Smooth muscle cell (in vitro differentiated cells): Measurements from ENCODE around the gene USP16. TPM values are rescaled to one million over a fixed set of nuclear protein-coding genes. Genes with fewer than 3 reads are reported as not detected.
A peak's percentile ranks its signal among the peaks of the same experiment; 100 is the strongest.

Experiments
- DNase-seq: peaks from one replicate; lab custom pipeline; 2025; ENCODE audit not compliant: unreplicated experiment; lab: John Stamatoyannopoulos, UW
- H2AFZ ChIP-seq: fragments of 200-600 bp; sonication (generic); 2 replicates; pipeline ENCODE4 v1.6.0; 2016; ENCODE audit warnings: antibody characterized with exemption, low read depth, mild to moderate bottlenecking
- H3F3A ChIP-seq: fragments of 200-600 bp; sonication (generic); 2 replicates; pipeline ENCODE4 v1.6.0; 2017; ENCODE audit warnings: antibody characterized with exemption, low read depth
- H3K27ac ChIP-seq: fragments of 200-600 bp; sonication (generic); 2 replicates; pipeline ENCODE4 v1.5.1; 2016; ENCODE audit warnings: low read depth, mild to moderate bottlenecking
- H3K27me3 ChIP-seq: fragments of 200-600 bp; sonication (generic); 2 replicates; pipeline ENCODE4 v1.6.1; 2016; ENCODE audit warnings: low read depth, mild to moderate bottlenecking
- H3K36me3 ChIP-seq: fragments of 200-600 bp; sonication (generic); 2 replicates; pipeline ENCODE4 v1.5.1; 2016; ENCODE audit warnings: low read depth
- H3K4me1 ChIP-seq: fragments of 200-600 bp; sonication (generic); 2 replicates; pipeline ENCODE4 v1.5.1; 2016; ENCODE audit warnings: low read depth
- H3K4me2 ChIP-seq: fragments of 200-600 bp; sonication (generic); 2 replicates; pipeline ENCODE4 v1.6.0; 2016; ENCODE audit warnings: mild to moderate bottlenecking
- H3K4me3 ChIP-seq: fragments of 200-600 bp; sonication (generic); 2 replicates; pipeline ENCODE4 v1.5.1; 2016; ENCODE audit warnings: mild to moderate bottlenecking
- H3K79me2 ChIP-seq: fragments of 200-600 bp; sonication (generic); 2 replicates; pipeline ENCODE4 v1.6.0; 2016; ENCODE audit warnings: low read depth, mild to moderate bottlenecking
- H3K9ac ChIP-seq: fragments of 200-600 bp; sonication (generic); 2 replicates; pipeline ENCODE4 v1.6.0; 2016; ENCODE audit warnings: low read depth
- H3K9me3 ChIP-seq: fragments of 200-600 bp; sonication (generic); replicated peaks from 2 replicates; pipeline ENCODE4 v1.5.1; 2016; ENCODE audit warnings: low read depth
- H4K20me1 ChIP-seq: fragments of 200-600 bp; sonication (generic); 2 replicates; pipeline ENCODE4 v1.6.0; 2016; ENCODE audit warnings: low read depth
- WGBS: methylation state at CpG from one replicate; pipeline ENCODE4 v1.1.7; 2016; ENCODE audit warnings: low lambda C conversion rate; 5-methylcytosine and 5-hydroxymethylcytosine counted together
- polyA plus RNA-seq: library from polyadenylated mRNA; unstranded; fragments of >200 nt; fragmentation: Nextera tagmentation; extraction: Ambion mirVana; gene quantifications from 2 replicates; pipeline ENCODE4 v1.2.1, GENCODE V29; 2016
- total RNA-seq: library from RNA; depleted of rRNA; stranded (reverse); fragments of >200 nt; gene quantifications from 2 replicates; pipeline ENCODE4 v1.2.3, GENCODE V29; 2014
- TF ChIP-seq, protein P1 (sequence below): fragments of 200-600 bp; sonication (generic); IDR thresholded peaks from 2 replicates; pipeline ENCODE4 v1.5.1; 2017; ENCODE audit warnings: borderline replicate concordance, mild to moderate bottlenecking, antibody characterized with exemption; ENCODE audit not compliant: insufficient read depth, poor library complexity, severe bottlenecking

Gene USP16
- total and polyA plus RNA-seq, 2 experiments from 2014 or later: 25.9 to 37.0 TPM

GRCh38 chr21:29034678-29035077, 10.2 kb downstream of the USP16 start:
- H3F3A ChIP-seq: no peaks in the 10 kb centered on the region
- no peak overlapping the region for H3K4me2 ChIP-seq
- H3K4me3 ChIP-seq: no peak overlapping the region
- H4K20me1 ChIP-seq: no peaks in the 10 kb centered on the region
- no peak for DNase-seq
- H3K79me2 ChIP-seq: peaks cover 5% of the 10 kb centered on the region
- H3K27me3 ChIP-seq: no peaks in the 10 kb centered on the region
- H3K9ac ChIP-seq: no peak overlapping the region
- WGBS: 100% methylated on average over 1 of the region's 1 CpG
- no peak overlapping the region for H2AFZ ChIP-seq
- no peaks in the 10 kb centered on the region for H3K4me1 ChIP-seq
- H3K27ac ChIP-seq: no peak overlapping the region
- TF ChIP-seq, protein P1, sequence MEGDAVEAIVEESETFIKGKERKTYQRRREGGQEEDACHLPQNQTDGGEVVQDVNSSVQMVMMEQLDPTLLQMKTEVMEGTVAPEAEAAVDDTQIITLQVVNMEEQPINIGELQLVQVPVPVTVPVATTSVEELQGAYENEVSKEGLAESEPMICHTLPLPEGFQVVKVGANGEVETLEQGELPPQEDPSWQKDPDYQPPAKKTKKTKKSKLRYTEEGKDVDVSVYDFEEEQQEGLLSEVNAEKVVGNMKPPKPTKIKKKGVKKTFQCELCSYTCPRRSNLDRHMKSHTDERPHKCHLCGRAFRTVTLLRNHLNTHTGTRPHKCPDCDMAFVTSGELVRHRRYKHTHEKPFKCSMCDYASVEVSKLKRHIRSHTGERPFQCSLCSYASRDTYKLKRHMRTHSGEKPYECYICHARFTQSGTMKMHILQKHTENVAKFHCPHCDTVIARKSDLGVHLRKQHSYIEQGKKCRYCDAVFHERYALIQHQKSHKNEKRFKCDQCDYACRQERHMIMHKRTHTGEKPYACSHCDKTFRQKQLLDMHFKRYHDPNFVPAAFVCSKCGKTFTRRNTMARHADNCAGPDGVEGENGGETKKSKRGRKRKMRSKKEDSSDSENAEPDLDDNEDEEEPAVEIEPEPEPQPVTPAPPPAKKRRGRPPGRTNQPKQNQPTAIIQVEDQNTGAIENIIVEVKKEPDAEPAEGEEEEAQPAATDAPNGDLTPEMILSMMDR: no peak
- H3K9me3 ChIP-seq: no peaks in the 10 kb centered on the region
- peaks cover 32% of the 10 kb centered on the region for H3K36me3 ChIP-seq

GRCh38 chr21:29052224-29052623, 27.8 kb downstream of the USP16 start:
- no peak overlapping the region for H2AFZ ChIP-seq
- H3K79me2 ChIP-seq: no peaks in the 10 kb centered on the region
- H3K9me3 ChIP-seq: no peaks in the 10 kb centered on the region
- DNase-seq: no peak
- peaks cover 9% of the 10 kb centered on the region for H3K36me3 ChIP-seq
- no peak overlapping the region for H3K4me2 ChIP-seq
- WGBS: 97% methylated on average over 5 of the region's 5 CpGs
- TF ChIP-seq, protein P1: no peak
- H4K20me1 ChIP-seq: peaks cover 8% of the 10 kb centered on the region
- H3K9ac ChIP-seq: no peak overlapping the region
- H3K27me3 ChIP-seq: no peaks in the 10 kb centered on the region
- H3K4me3 ChIP-seq: no peak overlapping the region
- peaks cover 14% of the 10 kb centered on the region for H3F3A ChIP-seq
- H3K27ac ChIP-seq: no peak overlapping the region
- H3K4me1 ChIP-seq: no peaks in the 10 kb centered on the region

DNA sequence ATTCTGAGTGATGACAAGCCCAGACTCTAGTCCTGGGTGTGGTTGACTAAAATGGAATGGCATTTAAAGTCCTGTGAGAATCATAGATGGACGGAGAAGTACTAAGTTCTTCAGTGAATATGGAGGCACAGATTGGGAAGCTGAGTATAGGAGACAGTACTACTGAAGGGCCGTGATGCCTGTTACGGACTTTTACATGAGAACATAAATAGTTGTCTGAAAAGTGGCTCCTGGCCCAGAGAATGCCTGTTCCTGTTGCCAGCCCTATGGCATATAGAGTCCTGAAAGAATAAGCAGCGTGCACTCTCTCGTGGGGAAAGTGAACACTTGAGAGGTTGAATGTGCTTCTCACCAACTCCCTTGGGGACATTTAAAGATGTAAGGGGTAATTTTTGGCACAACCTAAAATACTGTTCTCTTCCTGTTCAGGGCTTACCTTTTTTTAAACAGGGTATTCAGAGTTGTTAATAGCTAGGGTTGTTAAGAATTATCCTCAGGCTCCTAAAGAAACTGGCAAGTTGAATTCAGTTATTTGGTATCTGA, 28.6 kb downstream of the USP16 start:
- H3K9ac ChIP-seq: no peak overlapping the region
- TF ChIP-seq, protein P1: no peak
- no peak overlapping the region for H3K4me2 ChIP-seq
- no peak for DNase-seq
- 96% methylated on average over 5 of the region's 5 CpGs for WGBS
- H3K4me1 ChIP-seq: no peaks in the 10 kb centered on the region
- no peak overlapping the region for H3K4me3 ChIP-seq
- no peak overlapping the region for H2AFZ ChIP-seq
- peaks cover 11% of the 10 kb centered on the region for H4K20me1 ChIP-seq
- peaks cover 16% of the 10 kb centered on the region for H3F3A ChIP-seq
- H3K36me3 ChIP-seq: peaks cover 8% of the 10 kb centered on the region
- no peaks in the 10 kb centered on the region for H3K27me3 ChIP-seq
- no peaks in the 10 kb centered on the region for H3K9me3 ChIP-seq
- H3K27ac ChIP-seq: peak overlapping the region; percentile 17
- H3K79me2 ChIP-seq: no peaks in the 10 kb centered on the region

- Histone ChIP-seq H3K27ac (peak overlapping the region; percentile 17), H3K9ac (no peak overlapping the region), H3K4me2 (no peak overlapping the region), H3K9me3 (no peaks in the 10 kb centered on the region), H3F3A (peaks cover 18% of the 10 kb centered on the region), H3K4me1 (no peaks in the 10 kb centered on the region), H4K20me1 (peaks cover 11% of the 10 kb centered on the region), H3K27me3 (no peaks in the 10 kb centered on the region), H2AFZ (no peak overlapping the region), H3K36me3 (peaks cover 6% of the 10 kb centered on the region), H3K79me2 (no peaks in the 10 kb centered on the region), H3K4me3 (no peak overlapping the region)
- TF ChIP-seq, protein P1: no peak
- 90% methylated on average over 4 of the region's 4 CpGs for WGBS
- DNase-seq: no peak
Measured at GRCh38 chr21:29053656-29054055, 29.2 kb downstream of the USP16 start.
